Tibial nerve (tissue), 4 donors: ENCODE data around the gene NCAM2. TPM values are rescaled to one million over a fixed set of nuclear protein-coding genes. Genes with fewer than 3 reads are reported as not detected.

ENCODE experiments used
- DNase-seq, 2 donors: peaks; one replicate each; pipeline ENCODE4 v3.0.0-alpha.2; 2019; ENCODE audit warnings: low spot score in 2 of 2
- H3K27ac ChIP-seq, 4 donors: fragments of 200-600 bp; sonication (generic) in 3 of 4; one replicate each; pipeline ENCODE4 v1.5.1; 2017 to 2019; ENCODE audit warnings: mild to moderate bottlenecking in 1 of 4
- H3K27me3 ChIP-seq, 2 donors: fragments of 200-600 bp; sonication (generic) in 1 of 2; one replicate each; pipeline versions ENCODE4 v1.5.1 to v1.6.0; 2017 to 2019
- H3K36me3 ChIP-seq, 3 donors: fragments of 200-600 bp; sonication (generic); one replicate each; pipeline ENCODE4 v1.5.1; 2018 to 2019
- H3K4me1 ChIP-seq, 4 donors: fragments of 200-600 bp; sonication (generic) in 3 of 4; one replicate each; pipeline ENCODE4 v1.5.1; 2017 to 2019
- H3K4me3 ChIP-seq, 4 donors: fragments of 200-600 bp; sonication (generic) in 3 of 4; one replicate each; pipeline ENCODE4 v1.5.1; 2017 to 2019; ENCODE audit warnings: mild to moderate bottlenecking in 1 of 4, moderate library complexity in 1 of 4
- H3K9me3 ChIP-seq, 4 donors: fragments of 200-600 bp; sonication (generic) in 3 of 4; one replicate each; pipeline ENCODE4 v1.5.1; 2017 to 2019
- EP300 ChIP-seq, 2 donors: sonication (generic); formaldehyde crosslinking; IDR thresholded peaks; one replicate each; pipeline ENCODE4 v1.6.1; 2017; ENCODE audit warnings: antibody characterized with exemption in 2 of 2, mild to moderate bottlenecking in 1 of 2
- POLR2A ChIP-seq, 2 donors: fragments of 450-650 bp; IDR thresholded peaks; one replicate each; pipeline ENCODE4 v1.6.1; 2017; ENCODE audit warnings: antibody characterized with exemption in 2 of 2, mild to moderate bottlenecking in 2 of 2, moderate library complexity in 2 of 2
- WGBS, 2 donors: methylation state at CpG; one replicate each; pipeline ENCODE4 v1.1.5; 2018; 5-methylcytosine and 5-hydroxymethylcytosine counted together
- total RNA-seq, 4 donors: library from RNA; depleted of rRNA; stranded (reverse); fragments of >200 nt; gene quantifications; one replicate each; pipeline ENCODE4 v1.1.0, GENCODE V29; 2016
- TF ChIP-seq, protein P1 (sequence below), 5 experiments: fragments of 200-600 bp in 3 of 5; fragments of 450-650 bp in 2 of 5; sonication (generic) in 3 of 5; IDR thresholded peaks; one replicate each; pipeline ENCODE4 v1.5.1; 2016 to 2019; ENCODE audit warnings: antibody characterized with exemption in 5 of 5, mild to moderate bottlenecking in 3 of 5, moderate library complexity in 2 of 5

Gene NCAM2
- total RNA-seq, 4 donors from 2014 or later = 15.1 to 29.7 (median 23.9) TPM

DNA sequence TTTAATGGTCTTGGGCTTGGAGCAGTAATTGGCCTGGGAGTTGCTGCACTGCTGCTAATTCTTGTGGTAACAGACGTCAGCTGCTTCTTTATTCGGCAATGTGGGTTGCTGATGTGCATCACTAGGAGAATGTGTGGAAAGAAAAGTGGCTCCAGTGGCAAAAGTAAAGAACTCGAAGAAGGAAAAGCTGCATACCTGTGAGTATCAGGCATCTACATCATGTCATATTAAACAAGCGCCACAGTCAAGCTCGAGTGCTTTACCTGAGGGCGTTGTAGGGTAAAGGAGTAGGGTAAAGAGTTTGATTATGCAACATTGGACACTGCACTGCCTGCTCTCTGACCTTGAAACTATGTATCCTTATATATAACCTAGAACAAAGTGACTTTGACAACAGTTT is 510.6 kb downstream of the NCAM2 start:
- Histone ChIP-seq H3K4me3 (no peak overlapping the region), H3K36me3 (no peaks in the 10 kb centered on the region), H3K27ac (no peak overlapping the region), H3K9me3 (peaks cover 0 to 5% (median 0%) of the 10 kb centered on the region in 4 donors), H3K4me1 (no peaks in the 10 kb centered on the region), H3K27me3 (no peaks in the 10 kb centered on the region)
- WGBS, 2 donors = 78 to 84% methylated on average over 6 of the region's 6 CpGs
- DNase-seq = no peak
- TF ChIP-seq POLR2A (IDR thresholded peaks at IDR 0.05) (no peak), EP300 (IDR thresholded peaks at IDR 0.05) (no peak)

DNA sequence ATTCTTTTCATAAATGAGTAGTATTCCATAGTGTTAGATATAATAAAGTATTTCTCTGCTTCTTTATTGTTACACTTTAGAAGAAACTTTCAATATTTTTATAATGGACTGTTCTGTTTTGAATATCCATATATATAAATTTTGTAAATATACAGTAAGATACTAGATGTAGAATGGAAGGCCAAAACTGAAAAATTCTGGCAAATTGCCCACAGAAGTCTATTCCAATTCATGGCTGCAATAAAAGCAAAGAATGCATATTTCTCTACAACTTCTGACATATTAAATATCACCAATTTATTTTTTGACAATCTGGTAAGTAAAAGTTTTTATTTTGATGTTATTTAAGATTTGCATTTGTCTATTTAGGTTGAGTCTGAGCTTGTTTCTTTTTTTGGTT is 532.5 kb downstream of the NCAM2 start:
- Histone ChIP-seq H3K9me3 (no peaks in the 10 kb centered on the region), H3K27me3 (no peaks in the 10 kb centered on the region), H3K4me3 (no peak overlapping the region), H3K4me1 (no peaks in the 10 kb centered on the region), H3K36me3 (no peaks in the 10 kb centered on the region), H3K27ac (no peak overlapping the region)
- no peak for TF ChIP-seq EP300 (IDR thresholded peaks at IDR 0.05)
- DNase-seq = no peak

DNA sequence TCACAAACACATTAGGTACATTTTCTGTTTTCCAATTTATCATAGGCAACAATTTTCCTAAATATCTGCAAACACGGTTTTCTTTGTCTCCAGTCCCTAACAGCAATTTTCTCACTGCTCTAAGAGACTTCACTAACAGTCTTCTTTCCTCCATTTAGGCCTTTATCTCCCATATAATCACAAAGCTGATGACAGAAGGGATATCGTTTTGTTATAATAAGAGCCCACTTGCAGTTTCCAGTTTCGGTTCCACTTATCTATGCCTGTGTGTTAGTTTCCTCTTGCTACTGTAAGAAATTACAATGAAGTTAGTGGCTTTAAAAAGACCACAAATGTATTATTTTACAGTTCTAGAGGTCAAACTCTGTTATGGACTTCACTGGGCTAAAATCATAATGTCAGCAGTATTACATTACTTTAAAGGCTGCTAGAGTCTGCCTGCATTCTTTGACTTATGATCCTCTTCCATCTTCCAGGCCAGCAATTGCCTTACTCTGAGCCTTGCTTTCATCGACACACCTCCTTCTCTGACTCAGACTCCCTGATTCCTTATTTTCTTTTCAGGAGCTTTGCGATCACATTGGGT is 549.3 kb downstream of the NCAM2 start:
- WGBS, 2 donors = 54 to 60% methylated on average over 5 of the region's 5 CpGs
- no peak overlapping the region for H3K4me3 ChIP-seq

DNA sequence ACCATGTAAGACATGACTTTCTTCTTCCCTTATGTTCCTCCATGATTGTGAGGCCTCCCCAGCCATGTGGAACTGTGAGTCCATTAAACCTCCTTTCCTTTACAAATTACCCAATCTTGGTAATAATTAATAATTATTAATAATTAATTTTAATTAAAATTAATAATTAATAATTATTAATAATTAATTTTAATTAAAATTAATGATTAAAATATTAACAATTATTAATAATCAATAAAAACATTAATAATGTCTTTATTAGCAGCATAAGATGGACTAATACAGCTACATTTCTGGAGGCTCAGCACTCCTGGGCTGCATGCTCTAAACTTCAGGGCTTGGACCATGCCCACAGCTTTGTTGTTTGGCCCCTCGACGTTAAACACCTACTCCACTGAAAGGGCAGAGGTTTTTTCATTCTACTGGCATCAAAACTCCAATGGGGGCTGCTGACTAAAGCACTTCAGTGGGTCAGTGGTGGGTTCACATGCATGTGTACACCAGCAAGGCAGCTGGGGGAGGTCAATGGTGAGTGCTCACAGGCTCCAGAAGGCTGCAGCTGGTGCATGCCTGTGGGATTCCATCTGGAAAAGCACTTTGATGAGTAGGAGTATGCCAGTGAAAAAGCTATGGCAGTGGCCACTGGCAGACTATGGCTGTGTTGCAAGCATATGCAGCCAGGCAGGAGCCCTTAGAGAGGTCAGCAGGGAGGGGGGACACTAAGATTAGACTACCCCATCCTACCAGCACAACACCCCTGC is 561.3 kb downstream of the NCAM2 start:
- WGBS, 2 donors = 81 to 94% methylated on average over 2 of the region's 2 CpGs
- Histone ChIP-seq H3K27me3 (no peaks in the 10 kb centered on the region), H3K4me3 (no peak overlapping the region), H3K27ac (no peak overlapping the region), H3K36me3 (no peaks in the 10 kb centered on the region), H3K4me1 (no peaks in the 10 kb centered on the region), H3K9me3 (peaks cover 0 to 19% (median 4%) of the 10 kb centered on the region in 4 donors)
- TF ChIP-seq POLR2A (IDR thresholded peaks at IDR 0.05) (no peak), EP300 (IDR thresholded peaks at IDR 0.05) (no peak)
- TF ChIP-seq, protein P1, sequence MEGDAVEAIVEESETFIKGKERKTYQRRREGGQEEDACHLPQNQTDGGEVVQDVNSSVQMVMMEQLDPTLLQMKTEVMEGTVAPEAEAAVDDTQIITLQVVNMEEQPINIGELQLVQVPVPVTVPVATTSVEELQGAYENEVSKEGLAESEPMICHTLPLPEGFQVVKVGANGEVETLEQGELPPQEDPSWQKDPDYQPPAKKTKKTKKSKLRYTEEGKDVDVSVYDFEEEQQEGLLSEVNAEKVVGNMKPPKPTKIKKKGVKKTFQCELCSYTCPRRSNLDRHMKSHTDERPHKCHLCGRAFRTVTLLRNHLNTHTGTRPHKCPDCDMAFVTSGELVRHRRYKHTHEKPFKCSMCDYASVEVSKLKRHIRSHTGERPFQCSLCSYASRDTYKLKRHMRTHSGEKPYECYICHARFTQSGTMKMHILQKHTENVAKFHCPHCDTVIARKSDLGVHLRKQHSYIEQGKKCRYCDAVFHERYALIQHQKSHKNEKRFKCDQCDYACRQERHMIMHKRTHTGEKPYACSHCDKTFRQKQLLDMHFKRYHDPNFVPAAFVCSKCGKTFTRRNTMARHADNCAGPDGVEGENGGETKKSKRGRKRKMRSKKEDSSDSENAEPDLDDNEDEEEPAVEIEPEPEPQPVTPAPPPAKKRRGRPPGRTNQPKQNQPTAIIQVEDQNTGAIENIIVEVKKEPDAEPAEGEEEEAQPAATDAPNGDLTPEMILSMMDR (IDR thresholded peaks at IDR 0.05) = no peak
- DNase-seq = no peak

More for the DNA sequence above, 549.3 kb downstream of the NCAM2 start:
- H3K27me3 ChIP-seq = no peaks in the 10 kb centered on the region
- H3K4me1 ChIP-seq = no peaks in the 10 kb centered on the region
- no peak for DNase-seq
- no peaks in the 10 kb centered on the region for H3K36me3 ChIP-seq
- TF ChIP-seq, protein P1 (IDR thresholded peaks at IDR 0.05) = no peak
- TF ChIP-seq POLR2A (IDR thresholded peaks at IDR 0.05) = no peak
- no peak for TF ChIP-seq EP300 (IDR thresholded peaks at IDR 0.05)
- no peak overlapping the region for H3K27ac ChIP-seq
- H3K9me3 ChIP-seq = no peaks in the 10 kb centered on the region
